Measurements from ENCODE around the gene USP12.

Gene USP12

DNA sequence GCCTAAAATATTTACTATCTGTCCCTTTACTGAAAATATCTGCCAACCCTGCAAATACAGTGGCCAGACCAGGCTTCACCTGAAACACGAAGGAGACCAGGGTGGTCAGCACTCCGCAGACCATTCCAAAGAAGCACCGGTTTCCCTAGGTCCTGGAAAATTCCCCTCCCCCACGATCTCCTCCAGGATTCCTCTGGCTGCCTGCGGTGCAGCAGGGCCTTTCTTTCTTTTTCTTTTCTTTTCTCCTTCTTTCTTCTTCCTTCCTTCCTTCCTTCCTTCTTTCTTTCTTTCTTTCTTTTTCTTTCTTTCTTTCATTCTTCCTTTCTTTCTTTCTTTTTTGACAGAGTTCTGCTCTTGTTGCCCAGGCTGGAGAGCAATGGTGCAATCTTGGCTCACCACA lies 152.7 kb downstream of the USP12 start:
- no peaks in the 10 kb centered on the region for H3K4me1 ChIP-seq (ENCODE audit: insufficient read depth, low read length, severe bottlenecking)
- no peak overlapping the region for H3K4me3 ChIP-seq (ENCODE audit: low read depth, low read length, poor library complexity, severe bottlenecking)
- no peak overlapping the region for H3K4me2 ChIP-seq (ENCODE audit: low read length)
- H3K36me3 ChIP-seq (ENCODE audit: insufficient read depth, low read length): no peaks in the 10 kb centered on the region
- H2AFZ ChIP-seq (ENCODE audit: low read length): no peak overlapping the region
- H3F3A ChIP-seq (ENCODE audit: insufficient read depth, low read length): no peaks in the 10 kb centered on the region
- H3K27ac ChIP-seq (ENCODE audit: low read depth, low read length, poor library complexity, severe bottlenecking): no peak overlapping the region
- no peaks in the 10 kb centered on the region for H3K79me2 ChIP-seq (ENCODE audit: insufficient read depth, low read length)
- H3K9me3 ChIP-seq (ENCODE audit: low read length): no peaks in the 10 kb centered on the region
- H3K9ac ChIP-seq (ENCODE audit: low read length): no peak overlapping the region
- TF ChIP-seq EZH2 (IDR thresholded peaks at IDR 0.05; ENCODE audit: borderline replicate concordance, low read length): no peak
- TF ChIP-seq, protein P1, sequence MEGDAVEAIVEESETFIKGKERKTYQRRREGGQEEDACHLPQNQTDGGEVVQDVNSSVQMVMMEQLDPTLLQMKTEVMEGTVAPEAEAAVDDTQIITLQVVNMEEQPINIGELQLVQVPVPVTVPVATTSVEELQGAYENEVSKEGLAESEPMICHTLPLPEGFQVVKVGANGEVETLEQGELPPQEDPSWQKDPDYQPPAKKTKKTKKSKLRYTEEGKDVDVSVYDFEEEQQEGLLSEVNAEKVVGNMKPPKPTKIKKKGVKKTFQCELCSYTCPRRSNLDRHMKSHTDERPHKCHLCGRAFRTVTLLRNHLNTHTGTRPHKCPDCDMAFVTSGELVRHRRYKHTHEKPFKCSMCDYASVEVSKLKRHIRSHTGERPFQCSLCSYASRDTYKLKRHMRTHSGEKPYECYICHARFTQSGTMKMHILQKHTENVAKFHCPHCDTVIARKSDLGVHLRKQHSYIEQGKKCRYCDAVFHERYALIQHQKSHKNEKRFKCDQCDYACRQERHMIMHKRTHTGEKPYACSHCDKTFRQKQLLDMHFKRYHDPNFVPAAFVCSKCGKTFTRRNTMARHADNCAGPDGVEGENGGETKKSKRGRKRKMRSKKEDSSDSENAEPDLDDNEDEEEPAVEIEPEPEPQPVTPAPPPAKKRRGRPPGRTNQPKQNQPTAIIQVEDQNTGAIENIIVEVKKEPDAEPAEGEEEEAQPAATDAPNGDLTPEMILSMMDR (IDR thresholded peaks at IDR 0.05; ENCODE audit: low read length): no peak
- no peaks in the 10 kb centered on the region for H3K27me3 ChIP-seq (ENCODE audit: insufficient read depth, low read length)
- H3K9me2 ChIP-seq (ENCODE audit: low read depth, low read length): no peaks in the 10 kb centered on the region
- H4K20me1 ChIP-seq (ENCODE audit: insufficient read depth, low read length): no peaks in the 10 kb centered on the region

DNA sequence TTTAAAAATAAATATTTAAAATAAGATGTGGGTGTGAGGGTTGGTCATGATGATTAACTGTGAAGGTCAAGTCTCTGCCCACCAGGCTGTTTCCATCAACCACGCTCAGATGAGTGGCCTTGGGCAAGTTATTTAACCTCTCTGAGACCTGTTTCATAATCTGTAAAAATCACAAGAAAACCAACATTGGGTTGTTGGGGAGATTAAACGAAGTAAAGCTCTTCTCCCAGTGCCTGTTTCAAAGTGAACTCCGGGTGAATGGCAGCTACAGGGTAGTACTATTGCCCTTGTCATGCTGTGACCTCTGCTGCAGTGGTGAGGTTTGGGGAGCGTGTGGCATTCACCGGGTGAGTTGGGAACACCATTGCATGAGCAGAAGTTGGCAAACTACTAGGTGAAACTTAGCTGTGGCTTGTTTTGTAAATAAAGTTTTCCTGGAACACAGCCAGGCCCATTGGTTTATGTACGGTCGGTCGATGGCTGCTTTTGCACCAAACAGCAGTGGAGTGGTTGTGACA lies 153.2 kb downstream of the USP12 start:
- H3K9me3 ChIP-seq (ENCODE audit: low read length): no peaks in the 10 kb centered on the region
- no peaks in the 10 kb centered on the region for H3K36me3 ChIP-seq (ENCODE audit: insufficient read depth, low read length)
- H3K27ac ChIP-seq (ENCODE audit: low read depth, low read length, poor library complexity, severe bottlenecking): no peak overlapping the region
- H3K27me3 ChIP-seq (ENCODE audit: insufficient read depth, low read length): no peaks in the 10 kb centered on the region
- no peaks in the 10 kb centered on the region for H3K79me2 ChIP-seq (ENCODE audit: insufficient read depth, low read length)
- H2AFZ ChIP-seq (ENCODE audit: low read length): no peak overlapping the region
- no peaks in the 10 kb centered on the region for H4K20me1 ChIP-seq (ENCODE audit: insufficient read depth, low read length)
- H3K4me3 ChIP-seq (ENCODE audit: low read depth, low read length, poor library complexity, severe bottlenecking): no peak overlapping the region
- no peak overlapping the region for H3K4me2 ChIP-seq (ENCODE audit: low read length)
- no peak overlapping the region for H3K9ac ChIP-seq (ENCODE audit: low read length)
- H3K9me2 ChIP-seq (ENCODE audit: low read depth, low read length): no peaks in the 10 kb centered on the region
- no peaks in the 10 kb centered on the region for H3F3A ChIP-seq (ENCODE audit: insufficient read depth, low read length)
- no peaks in the 10 kb centered on the region for H3K4me1 ChIP-seq (ENCODE audit: insufficient read depth, low read length, severe bottlenecking)
- no peak for TF ChIP-seq EZH2 (IDR thresholded peaks at IDR 0.05; ENCODE audit: borderline replicate concordance, low read length)
- TF ChIP-seq, protein P1 (IDR thresholded peaks at IDR 0.05; ENCODE audit: low read length): no peak

DNA sequence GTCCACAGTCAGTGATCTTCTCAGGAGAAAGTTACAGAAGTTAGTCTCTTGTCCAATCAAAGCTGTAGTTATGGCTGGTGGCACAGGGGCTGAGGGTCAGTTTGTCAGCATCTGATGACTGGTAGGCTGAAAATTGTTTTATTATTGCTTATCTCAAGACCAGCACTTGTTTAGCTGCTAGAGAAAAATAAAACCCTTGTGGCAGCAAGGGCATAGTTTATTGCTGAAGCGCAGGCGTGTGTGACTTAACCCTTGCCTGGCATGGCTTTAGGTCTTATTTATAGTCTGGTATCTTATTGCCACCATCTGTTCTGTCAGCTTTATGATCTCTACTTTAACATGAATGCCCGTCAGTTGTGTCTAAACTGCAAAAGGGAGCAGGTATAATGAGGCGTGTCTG lies 154.7 kb downstream of the USP12 start:
- no peaks in the 10 kb centered on the region for H3K9me3 ChIP-seq (ENCODE audit: low read length)
- no peaks in the 10 kb centered on the region for H3K9me2 ChIP-seq (ENCODE audit: low read depth, low read length)
- H3K9ac ChIP-seq (ENCODE audit: low read length): no peak overlapping the region
- H3K4me3 ChIP-seq (ENCODE audit: low read depth, low read length, poor library complexity, severe bottlenecking): no peak overlapping the region
- H2AFZ ChIP-seq (ENCODE audit: low read length): no peak overlapping the region
- no peak overlapping the region for H3K27ac ChIP-seq (ENCODE audit: low read depth, low read length, poor library complexity, severe bottlenecking)
- no peaks in the 10 kb centered on the region for H3F3A ChIP-seq (ENCODE audit: insufficient read depth, low read length)
- no peaks in the 10 kb centered on the region for H3K27me3 ChIP-seq (ENCODE audit: insufficient read depth, low read length)
- H3K79me2 ChIP-seq (ENCODE audit: insufficient read depth, low read length): no peaks in the 10 kb centered on the region
- H4K20me1 ChIP-seq (ENCODE audit: insufficient read depth, low read length): no peaks in the 10 kb centered on the region
- H3K4me1 ChIP-seq (ENCODE audit: insufficient read depth, low read length, severe bottlenecking): no peaks in the 10 kb centered on the region
- TF ChIP-seq, protein P1 (IDR thresholded peaks at IDR 0.05; ENCODE audit: low read length): no peak
- no peak for TF ChIP-seq EZH2 (IDR thresholded peaks at IDR 0.05; ENCODE audit: borderline replicate concordance, low read length)
- H3K4me2 ChIP-seq (ENCODE audit: low read length): no peak overlapping the region
- no peaks in the 10 kb centered on the region for H3K36me3 ChIP-seq (ENCODE audit: insufficient read depth, low read length)
